ENCODE data around the gene IVL.

Gene IVL

DNA sequence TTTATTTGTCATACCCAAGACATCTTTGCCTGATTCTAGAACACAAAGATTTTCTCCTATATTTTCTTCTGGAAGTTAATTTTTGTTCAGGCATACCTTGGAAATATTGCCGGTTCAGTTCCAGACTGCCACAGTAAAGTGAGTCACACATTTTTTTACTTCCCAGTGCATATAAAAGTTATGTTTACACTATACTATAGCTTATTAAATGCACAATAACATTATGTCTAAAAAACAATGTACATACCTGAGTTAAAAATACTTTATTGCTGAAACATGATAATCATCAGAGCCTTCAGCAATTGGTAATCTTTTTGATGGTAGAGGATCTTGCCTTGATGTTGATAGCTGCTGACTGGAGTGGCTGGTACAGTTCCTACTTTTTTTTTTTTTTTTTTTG is 20.2 kb upstream of the IVL start:
- DNase-seq, result no peak

GRCh38 chr1:152899027-152899426 is 9.3 kb upstream of the IVL start:
- no peak for DNase-seq

DNA sequence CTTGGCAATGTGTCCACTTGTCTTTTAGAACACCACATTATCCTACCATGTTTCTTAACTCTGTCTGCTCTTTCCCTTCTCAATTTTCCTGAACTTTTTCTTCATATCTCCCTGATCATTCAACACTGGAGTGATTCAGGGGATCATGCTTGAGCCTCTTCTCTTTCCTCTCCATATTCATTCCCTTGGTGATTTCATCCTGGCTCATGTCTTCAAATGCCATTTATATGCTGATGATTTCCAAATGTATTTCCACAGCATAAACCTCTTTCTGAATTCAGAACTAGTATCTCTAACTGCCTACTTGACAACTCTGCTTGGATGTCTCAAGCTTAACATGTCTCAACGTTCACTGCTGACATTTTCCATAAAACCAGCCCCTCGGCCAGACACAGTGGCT is 8.5 kb upstream of the IVL start:
- DNase-seq, result no peak

DNA sequence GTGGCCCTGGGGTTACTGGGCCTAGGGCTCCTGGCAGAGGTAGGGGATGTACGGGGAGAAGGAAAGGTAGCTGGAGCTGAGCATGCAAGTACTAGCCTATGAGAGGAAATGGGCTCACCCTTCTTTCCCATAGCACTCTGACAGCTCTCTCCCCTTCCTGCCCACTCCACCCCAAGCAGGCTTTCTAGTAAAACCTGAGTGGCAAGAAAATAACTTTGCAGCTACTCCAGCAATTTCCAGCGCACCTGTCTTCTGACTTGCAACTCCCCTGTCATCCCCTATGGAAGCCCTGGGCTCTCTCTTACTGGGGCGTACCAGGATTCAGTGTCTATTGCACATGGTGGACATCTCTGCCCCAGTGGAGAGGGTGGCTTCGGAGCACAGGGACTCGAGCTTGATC is 6.7 kb upstream of the IVL start:
- no peak for DNase-seq

GRCh38 chr1:152902636-152903035 is 5.7 kb upstream of the IVL start:
- DNase-seq, result no peak

GRCh38 chr1:152904688-152905440 is 3.5 kb upstream of the IVL start:
- DNase-seq, result no peak

DNA sequence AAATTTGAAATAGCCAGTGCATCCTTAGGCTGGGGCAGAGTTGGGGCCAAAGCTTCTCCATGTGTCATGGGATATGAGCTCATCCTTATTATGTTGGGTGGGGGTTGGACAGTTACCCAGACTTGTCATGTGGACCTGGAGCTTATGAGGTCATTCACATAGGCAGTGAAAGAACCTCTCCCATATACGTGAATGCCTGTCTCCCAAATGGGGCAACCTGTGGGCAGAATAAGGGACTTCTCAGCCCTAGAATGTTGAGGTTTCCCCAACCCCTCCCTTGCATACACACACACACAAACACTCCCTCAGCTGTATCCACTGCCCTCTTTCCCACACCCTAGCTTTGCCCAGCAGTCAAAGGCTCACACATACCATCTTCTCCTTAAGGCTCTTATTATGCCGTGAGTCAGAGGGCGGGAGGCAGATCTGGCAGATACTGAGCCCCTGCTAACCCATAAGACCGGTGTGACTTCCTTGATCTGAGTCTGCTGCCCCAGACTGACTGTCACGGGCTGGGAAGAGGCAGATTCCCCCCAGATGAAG is 2.3 kb upstream of the IVL start:
- no peak for DNase-seq

DNA sequence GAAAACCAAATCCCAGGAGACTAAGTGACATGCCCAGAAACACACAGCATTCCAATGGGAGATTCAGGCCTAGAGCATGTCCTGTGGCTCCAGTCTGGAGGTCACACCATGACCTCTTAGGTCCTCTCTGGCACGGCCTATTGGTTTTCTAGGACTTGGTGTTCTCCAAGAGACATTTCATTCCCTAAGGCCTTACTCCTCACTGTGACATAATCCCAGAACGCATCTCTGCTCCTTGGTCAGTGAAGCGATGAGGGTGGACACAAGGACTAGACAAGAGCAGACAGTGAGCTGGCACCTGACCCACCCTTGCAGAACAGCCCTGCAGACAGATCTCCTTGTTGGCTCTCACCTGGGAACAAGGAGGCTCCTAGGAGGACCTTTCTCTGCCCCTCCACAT is 860 bp downstream of the IVL start:
- DNase-seq, result no peak

DNA sequence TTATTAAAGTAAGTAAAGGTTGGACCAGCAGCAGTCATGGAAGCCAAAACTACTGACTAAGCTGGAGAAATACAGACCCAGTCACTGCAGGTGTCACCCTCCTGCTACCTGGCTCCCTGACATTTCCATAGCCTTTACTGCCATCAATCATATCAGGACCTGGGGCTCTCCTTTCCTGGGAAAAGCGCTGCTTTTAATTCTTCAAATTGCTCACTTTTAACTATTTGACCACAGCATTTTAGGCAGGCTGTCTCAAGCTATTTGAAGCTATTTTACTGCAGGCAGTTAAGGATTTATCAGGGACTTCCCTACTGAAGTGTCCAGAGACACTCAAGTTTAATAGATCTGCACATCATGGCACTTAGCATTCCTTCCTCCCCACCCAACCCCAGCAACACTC is 4.1 kb downstream of the IVL start:
- no peak for DNase-seq

GRCh38 chr1:152912900-152913299 is 4.6 kb downstream of the IVL start:
- no peak for DNase-seq

- DNase-seq, result no peak
Observed at GRCh38 chr1:152917794-152918193, 9.4 kb downstream of the IVL start.

DNA sequence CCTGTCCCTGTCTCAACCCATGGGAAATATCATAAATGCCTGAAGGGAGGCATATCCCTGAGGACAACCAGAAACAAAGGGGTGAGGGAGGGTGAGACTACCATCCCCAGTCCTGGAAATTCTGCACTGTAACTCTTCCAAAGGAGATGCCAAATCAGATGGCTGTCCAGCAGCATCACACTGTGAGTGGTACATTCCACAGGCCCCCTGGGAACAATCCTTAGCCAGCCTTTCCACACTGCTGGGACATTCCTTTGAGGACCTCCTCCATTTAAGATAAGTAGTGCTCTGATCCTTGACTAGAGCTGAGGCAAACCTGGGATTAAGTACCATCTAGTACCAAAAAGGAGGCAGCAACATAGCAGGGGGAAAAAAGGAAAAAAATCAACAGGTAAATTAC is 10.7 kb downstream of the IVL start:
- DNase-seq, result no peak

GRCh38 chr1:152924191-152924590 is 15.8 kb downstream of the IVL start:
- DNase-seq, result no peak

- no peak for DNase-seq
Observed at GRCh38 chr1:152926091-152926490, 17.7 kb downstream of the IVL start.

GRCh38 chr1:152928671-152929070 is 20.3 kb downstream of the IVL start:
- DNase-seq, result no peak

- DNase-seq, result no peak
Observed at GRCh38 chr1:152932170-152932811, 23.9 kb downstream of the IVL start.

DNA sequence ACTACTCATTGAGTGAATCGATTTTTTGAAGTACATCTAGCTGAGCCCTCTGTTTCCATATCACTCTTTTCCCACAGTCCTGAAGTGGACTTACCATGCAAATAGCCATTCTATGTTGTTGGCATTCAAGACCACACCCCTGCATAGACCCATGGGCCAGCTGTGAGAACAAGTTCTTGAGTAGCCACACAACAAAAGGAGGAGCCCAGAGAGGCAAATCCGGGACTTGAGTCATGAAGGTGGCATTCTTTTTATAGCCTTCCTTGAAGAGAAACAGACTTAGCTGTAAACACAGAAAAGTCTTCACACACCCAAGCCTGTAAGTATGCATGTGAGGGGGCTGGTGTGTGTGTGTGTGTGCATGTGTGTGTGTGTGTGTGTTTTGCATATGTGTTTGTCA is 24.9 kb downstream of the IVL start:
- DNase-seq, result no peak

- no peak for DNase-seq
Observed at GRCh38 chr1:152940614-152941013, 32.3 kb downstream of the IVL start.

DNA sequence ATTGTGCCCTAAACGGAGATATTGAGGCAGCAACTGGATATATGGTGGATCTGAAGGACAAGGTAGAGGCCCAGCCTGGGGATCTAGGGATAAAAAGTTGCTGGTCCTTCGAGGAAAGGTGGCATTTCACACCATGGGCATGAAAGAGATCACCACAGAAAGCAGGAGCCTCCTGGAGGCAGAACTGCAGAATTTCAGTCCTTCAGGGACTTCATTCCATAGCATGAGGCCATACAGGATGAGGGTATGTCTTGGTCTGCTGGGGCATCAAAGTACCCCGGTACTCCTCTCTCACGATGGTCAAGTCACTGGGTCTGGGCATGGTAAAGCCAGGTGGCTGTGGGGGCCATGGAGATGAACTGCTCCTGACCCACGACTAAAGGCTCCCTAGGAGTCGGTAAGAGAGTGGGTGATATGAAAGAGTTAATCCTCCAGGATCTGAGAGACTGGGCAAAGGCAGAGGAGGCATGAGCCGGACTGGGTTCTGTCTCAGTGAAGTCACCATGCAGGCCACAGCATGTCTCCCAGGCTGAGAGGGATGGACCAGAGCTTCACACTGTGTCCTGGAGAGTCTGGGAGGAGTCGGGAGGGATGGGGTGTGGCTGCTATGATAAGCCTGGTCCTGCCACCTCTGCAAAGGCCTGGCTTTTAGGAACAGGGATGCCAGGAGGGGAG is 32.8 kb downstream of the IVL start:
- no peak for DNase-seq

- DNase-seq, result no peak
Observed at GRCh38 chr1:152942161-152942560, 33.8 kb downstream of the IVL start.

DNA sequence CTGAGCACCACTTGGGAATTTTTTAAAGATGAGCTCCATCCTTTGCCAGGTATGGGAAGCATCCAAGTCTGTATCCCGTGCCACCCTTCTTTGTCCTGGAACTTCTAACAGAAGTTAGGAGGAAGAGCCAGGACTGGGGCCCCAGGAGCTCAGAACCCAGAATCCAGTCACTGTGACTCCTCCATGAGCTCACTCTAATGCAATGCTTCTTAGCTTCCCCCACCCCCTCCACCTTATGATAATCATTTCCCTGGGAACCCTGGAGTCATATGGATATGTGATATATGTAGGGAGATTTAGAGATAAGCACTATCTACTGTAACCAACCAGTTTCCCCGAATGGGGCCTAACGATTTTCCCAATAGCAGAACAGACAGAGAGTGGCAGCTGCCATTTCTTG is 37.9 kb downstream of the IVL start:
- DNase-seq, result no peak

GRCh38 chr1:152946651-152947256 is 38.4 kb downstream of the IVL start, which contains the start of gene SPRR5:
TSS of gene SPRR5 (plus strand) at chr1:152947206. CDS start at chr1:152948555, 1,349 bp downstream.
- DNase-seq, result no peak

GRCh38 chr1:152951711-152952110 is 43.4 kb downstream of the IVL start:
- DNase-seq, result no peak

All from femur (tissue), 1 donor.